Keratinocyte (primary cell): ENCODE results near the gene CREG2.

Experiments used
- CTCF ChIP-seq, 3 experiments: IDR thresholded peaks in 1 of 3; conservative IDR thresholded peaks in 1 of 3; optimal IDR thresholded peaks in 1 of 3; 2 replicates in 2 of 3; 3 replicates in 1 of 3; pipeline versions ENCODE3 to v1.5.1; 2011; ENCODE audit warnings: low read length in 3 of 3, mild to moderate bottlenecking in 3 of 3, moderate library complexity in 2 of 3, control low read depth in 1 of 3, inconsistent platforms in 1 of 3; ENCODE audit not compliant: insufficient read depth in 2 of 3; ENCODE audit errors: extremely low read depth in 1 of 3
- EZH2 ChIP-seq: IDR thresholded peaks from one replicate; pipeline ENCODE4 v1.6.1; 2012; ENCODE audit warnings: inconsistent platforms, mild to moderate bottlenecking, low read length, moderate library complexity

- peak; percentile 37 to 63 (median 50) for TF ChIP-seq CTCF (optimal IDR thresholded peaks at IDR 0.05 in 1 of 3, IDR thresholded peaks at IDR 0.05 in 1 of 3, conservative IDR thresholded peaks at IDR 0.05 in 1 of 3; ENCODE audit: extremely low read depth in 1 of 3, insufficient read depth in 2 of 3, low read length in 3 of 3)
- TF ChIP-seq EZH2 = no peak
Measured at GRCh38 chr2:101349893-101350662, 37.2 kb downstream of the CREG2 start.
